NCI-H1694 treated with DMSO at 0.1 percent for 48 hours (cell line): ENCODE measurements around the gene THEMIS2.

Source experiments
- DNase-seq: peaks from one replicate; lab custom pipeline; 2025; lab: John Stamatoyannopoulos, UW

Gene THEMIS2

GRCh38 chr1:27886353-27886679 is 14.0 kb downstream of the THEMIS2 start:
- DNase-seq, result no peak

GRCh38 chr1:27886744-27887143 is 14.4 kb downstream of the THEMIS2 start:
- DNase-seq, result no peak

GRCh38 chr1:27887215-27888021 is 15.1 kb downstream of the THEMIS2 start:
- no peak for DNase-seq

- no peak for DNase-seq
These were observed 17.2 kb downstream of the THEMIS2 start for GRCh38 chr1:27889506-27889905.

GRCh38 chr1:27891196-27891889 is 19.0 kb downstream of the THEMIS2 start:
- no peak for DNase-seq

GRCh38 chr1:27894521-27894920 is 22.2 kb downstream of the THEMIS2 start:
- DNase-seq, result no peak

GRCh38 chr1:27906759-27907158 is 34.4 kb downstream of the THEMIS2 start:
- no peak for DNase-seq

- no peak for DNase-seq
These were observed 40.1 kb downstream of the THEMIS2 start for GRCh38 chr1:27912429-27912828.

- DNase-seq, result no peak
These were observed 42.8 kb downstream of the THEMIS2 start for GRCh38 chr1:27915082-27915575.

- no peak for DNase-seq
These were observed 49.9 kb downstream of the THEMIS2 start for GRCh38 chr1:27922272-27922671.

- DNase-seq, result no peak
These were observed 56.0 kb downstream of the THEMIS2 start for GRCh38 chr1:27928216-27928954.

- no peak for DNase-seq
These were observed 58.8 kb downstream of the THEMIS2 start for GRCh38 chr1:27931184-27931583.

- no peak for DNase-seq
These were observed 59.4 kb downstream of the THEMIS2 start for GRCh38 chr1:27931759-27932158.

- no peak for DNase-seq
These were observed 62.6 kb downstream of the THEMIS2 start, which contains the start of gene SMPDL3B for GRCh38 chr1:27934818-27935549. SMPDL3B (plus strand) TSS chr1:27935000; CDS start chr1:27935184, 184 bp downstream.

- DNase-seq, result no peak
These were observed 63.4 kb downstream of the THEMIS2 start for GRCh38 chr1:27935721-27936120.
